SU-DHL-6 (cell line): ENCODE measurements around the gene CMTM3.

Experiments
- H2AFZ ChIP-seq: fragments of 200-600 bp; sonication (generic); 2 replicates; pipeline ENCODE4 v1.6.1; 2014; ENCODE audit warnings: low read depth, mild to moderate bottlenecking, moderate library complexity, mixed read lengths, antibody characterized with exemption, low read length; ENCODE audit not compliant: severe bottlenecking
- H3F3A ChIP-seq: fragments of 200-600 bp; shearing (Covaris generic); 2 replicates; pipeline ENCODE4 v1.6.0; 2016; ENCODE audit warnings: antibody characterized with exemption, mild to moderate bottlenecking; ENCODE audit not compliant: insufficient read depth
- H3K27ac ChIP-seq: fragments of 200-600 bp; sonication (generic); 2 replicates; pipeline ENCODE4 v1.5.1; 2016; ENCODE audit warnings: low read depth, mild to moderate bottlenecking, low read length, moderate library complexity, mixed read lengths
- H3K27me3 ChIP-seq: fragments of 200-600 bp; sonication (generic), shearing (Covaris generic); 2 replicates; pipeline ENCODE4 v1.6.0; 2014; ENCODE audit warnings: mild to moderate bottlenecking, low read length
- H3K36me3 ChIP-seq: fragments of 200-600 bp; sonication (generic); 2 replicates; pipeline ENCODE4 v1.6.1; 2014; ENCODE audit warnings: mild to moderate bottlenecking, low read length, mixed read lengths
- H3K4me2 ChIP-seq: fragments of 300-600, 200-600 bp; shearing (Covaris generic), sonication (generic); 2 replicates; pipeline ENCODE4 v1.6.0; 2014; ENCODE audit warnings: low read length, low read depth, mild to moderate bottlenecking; ENCODE audit not compliant: poor library complexity, severe bottlenecking
- H3K4me3 ChIP-seq: fragments of 200-600 bp; sonication (generic); 2 replicates; pipeline ENCODE4 v1.5.1; 2014; ENCODE audit warnings: antibody characterized with exemption, low read length, mild to moderate bottlenecking, mixed read lengths; ENCODE audit not compliant: insufficient read depth, poor library complexity, severe bottlenecking
- H3K79me2 ChIP-seq: fragments of 200-600 bp; sonication (generic); 2 replicates; pipeline ENCODE4 v1.6.1; 2014; ENCODE audit warnings: mild to moderate bottlenecking, low read length, moderate library complexity; ENCODE audit not compliant: insufficient read depth
- H3K9ac ChIP-seq: fragments of 200-600 bp; sonication (generic); 2 replicates; pipeline ENCODE4 v1.7.0; 2014; ENCODE audit warnings: mild to moderate bottlenecking, low read length
- H3K9me2 ChIP-seq: fragments of 200-600 bp; sonication (generic); replicated peaks from 2 replicates; pipeline ENCODE4 v1.6.1; 2014; ENCODE audit warnings: low read length; ENCODE audit not compliant: insufficient read depth
- H3K9me3 ChIP-seq: fragments of 200-600 bp; sonication (generic); 2 replicates; pipeline ENCODE4 v1.6.1; 2014; ENCODE audit warnings: low read length, mixed read lengths; ENCODE audit not compliant: insufficient read depth
- H4K20me1 ChIP-seq: fragments of 200-600 bp; sonication (generic); 2 replicates; pipeline ENCODE4 v1.6.1; 2014; ENCODE audit warnings: low read depth, mild to moderate bottlenecking, antibody characterized with exemption, low read length, moderate library complexity, mixed read lengths
- CTCF ChIP-seq: fragments of 200-600 bp; sonication (generic); IDR thresholded peaks from one replicate; pipeline ENCODE4 v1.5.1; 2017; ENCODE audit warnings: antibody characterized with exemption, mild to moderate bottlenecking, low read length, moderate library complexity; ENCODE audit not compliant: insufficient read depth, poor library complexity, severe bottlenecking
- EZH2phosphoT487 ChIP-seq: fragments of 200-600 bp; sonication (generic), shearing (Covaris generic); conservative IDR thresholded peaks from 2 replicates; pipeline ENCODE4 v1.6.1; 2018; ENCODE audit warnings: mild to moderate bottlenecking, antibody characterized with exemption, low read length, moderate library complexity, mixed read lengths

CMTM3 gene

DNA sequence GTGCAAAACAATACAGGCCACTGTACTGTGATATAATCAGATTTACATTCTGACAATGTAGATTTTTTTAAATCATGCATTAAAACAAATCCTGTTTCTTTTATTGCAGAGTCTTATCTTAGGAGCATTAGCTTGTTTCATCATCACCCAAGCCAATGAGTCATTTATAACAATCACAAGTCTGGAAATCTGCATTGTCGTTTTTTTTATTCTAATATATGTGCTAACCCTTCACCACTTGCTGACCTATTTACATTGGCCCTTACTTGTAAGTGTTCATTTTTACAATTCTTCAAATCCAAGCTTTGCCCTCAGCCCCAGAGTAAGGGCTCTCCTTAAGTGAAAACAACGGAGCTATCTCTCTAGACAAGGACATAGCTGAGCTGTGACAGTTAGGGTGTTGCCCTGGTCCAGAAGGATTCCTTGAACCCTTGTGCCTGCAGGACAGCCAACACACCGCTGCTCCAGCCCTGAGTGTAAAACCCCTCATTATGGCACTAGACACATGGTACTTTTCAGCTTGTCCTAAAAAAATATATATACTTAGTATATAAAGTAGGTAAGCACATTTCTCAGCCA lies 34.6 kb upstream of the CMTM3 start:
- no peak overlapping the region for H3K4me3 ChIP-seq
- no peaks in the 10 kb centered on the region for H3K79me2 ChIP-seq
- H3K27me3 ChIP-seq, result no peaks in the 10 kb centered on the region
- H4K20me1 ChIP-seq, result no peaks in the 10 kb centered on the region
- no peaks in the 10 kb centered on the region for H3K9me2 ChIP-seq
- H3K9ac ChIP-seq, result no peak overlapping the region
- H3K36me3 ChIP-seq, result peaks cover 14% of the 10 kb centered on the region
- peaks cover 10% of the 10 kb centered on the region; the same call in 1 of the 2 replicates for H3F3A ChIP-seq
- no peaks in the 10 kb centered on the region for H3K9me3 ChIP-seq
- TF ChIP-seq EZH2phosphoT487, result no peak
- TF ChIP-seq CTCF, result no peak
- H3K4me2 ChIP-seq, result no peak overlapping the region
- H3K27ac ChIP-seq, result no peak overlapping the region
- no peak overlapping the region for H2AFZ ChIP-seq

DNA sequence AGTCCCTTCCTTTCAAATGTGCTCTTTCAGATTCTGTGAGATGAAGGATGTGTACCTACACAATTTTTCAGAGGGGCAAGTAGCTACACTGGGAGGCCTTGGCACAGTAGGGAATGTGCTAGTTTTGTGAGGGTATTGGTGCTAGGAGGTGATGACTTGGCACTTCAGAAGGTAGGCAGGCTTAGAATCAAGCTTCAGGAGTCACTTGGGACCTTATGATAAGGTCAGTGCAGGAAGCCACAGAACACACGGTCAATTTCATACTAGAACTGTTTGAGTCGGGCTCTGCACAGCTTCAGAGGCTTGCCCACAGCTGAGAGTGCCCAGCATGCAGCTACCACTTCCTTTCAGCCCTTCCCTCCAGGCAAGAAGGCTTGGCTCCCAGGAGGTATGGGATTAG lies 32.1 kb upstream of the CMTM3 start:
- no peaks in the 10 kb centered on the region for H3K27me3 ChIP-seq
- peaks cover 8% of the 10 kb centered on the region; the same call in 1 of the 2 replicates for H3K36me3 ChIP-seq
- H2AFZ ChIP-seq, result no peak overlapping the region
- peaks cover 10% of the 10 kb centered on the region; the same call in 1 of the 2 replicates for H3F3A ChIP-seq
- no peak for TF ChIP-seq CTCF
- TF ChIP-seq EZH2phosphoT487, result no peak
- H3K9me3 ChIP-seq, result no peaks in the 10 kb centered on the region
- H3K79me2 ChIP-seq, result no peaks in the 10 kb centered on the region
- H3K9me2 ChIP-seq, result no peaks in the 10 kb centered on the region
- H3K27ac ChIP-seq, result no peak overlapping the region
- H3K4me2 ChIP-seq, result no peak overlapping the region
- H3K9ac ChIP-seq, result no peak overlapping the region
- no peaks in the 10 kb centered on the region for H4K20me1 ChIP-seq
- H3K4me3 ChIP-seq, result no peak overlapping the region

DNA sequence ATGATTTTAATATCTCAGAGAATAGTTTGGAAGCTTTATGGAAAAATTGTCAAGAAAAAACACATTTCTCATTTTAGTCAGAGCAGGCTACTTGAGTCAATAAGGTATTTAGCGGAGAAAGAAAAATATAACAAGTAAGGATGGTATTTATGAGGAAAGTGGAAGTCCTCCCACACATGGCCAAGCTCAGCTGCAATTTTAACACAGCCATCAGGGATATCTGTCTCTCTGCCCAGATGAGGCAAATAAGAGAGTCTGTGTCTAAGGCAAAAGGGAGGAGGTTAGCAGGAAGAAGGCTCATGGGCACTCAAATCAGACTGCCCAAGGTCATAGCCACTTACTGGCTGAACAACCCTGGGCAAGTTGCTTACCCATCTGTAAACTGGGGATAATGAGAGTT lies 30.4 kb upstream of the CMTM3 start:
- H3K9ac ChIP-seq, result no peak overlapping the region
- H3K4me2 ChIP-seq, result no peak overlapping the region
- H3K79me2 ChIP-seq, result no peaks in the 10 kb centered on the region
- no peak overlapping the region for H3K4me3 ChIP-seq
- TF ChIP-seq EZH2phosphoT487, result no peak
- TF ChIP-seq CTCF, result no peak
- no peaks in the 10 kb centered on the region for H3K9me2 ChIP-seq
- H3K27ac ChIP-seq, result no peak overlapping the region
- H4K20me1 ChIP-seq, result no peaks in the 10 kb centered on the region
- H2AFZ ChIP-seq, result no peak overlapping the region
- H3K9me3 ChIP-seq, result no peaks in the 10 kb centered on the region
- no peaks in the 10 kb centered on the region for H3K27me3 ChIP-seq
- H3F3A ChIP-seq, result peaks cover 7% of the 10 kb centered on the region; the same call in 1 of the 2 replicates
- H3K36me3 ChIP-seq, result peaks cover 1% of the 10 kb centered on the region; the same call in 1 of the 2 replicates
